NCI-H345 treated with DMSO at 0.1 percent for 48 hours (cell line): ENCODE results near the gene PFKFB3.
"Not testable (repeated sequence)": the region's sequence is repeated elsewhere in the genome, so short reads cannot be mapped to it uniquely, and the experiment has no call there.

Source experiments
- DNase-seq: peaks from one replicate; lab custom pipeline; 2025; ENCODE audit not compliant: unreplicated experiment; lab: John Stamatoyannopoulos, UW

PFKFB3 gene

GRCh38 chr10:6202684-6203330 is at the start of gene PFKFB3:
Gene PFKFB3, plus strand, starts transcription at chr10:6202932. Its CDS starts 329 bp downstream, at chr10:6203261.
- DNase-seq: peak; percentile 38

- DNase-seq: no peak
These were observed 48.9 kb upstream of the PFKFB3 start for GRCh38 chr10:6153845-6154244.

GRCh38 chr10:6154566-6154965 is 48.2 kb upstream of the PFKFB3 start:
- no peak for DNase-seq

- no peak for DNase-seq
These were observed 44.5 kb upstream of the PFKFB3 start for GRCh38 chr10:6158276-6158675.

GRCh38 chr10:6161921-6162320 is 40.8 kb upstream of the PFKFB3 start:
- no peak for DNase-seq

GRCh38 chr10:6162589-6163356 is 40.0 kb upstream of the PFKFB3 start:
- DNase-seq: no peak

- peak; percentile 44 for DNase-seq
These were observed 39.1 kb upstream of the PFKFB3 start for GRCh38 chr10:6163364-6164270.

GRCh38 chr10:6164271-6165095 is 38.2 kb upstream of the PFKFB3 start:
- DNase-seq: no peak

GRCh38 chr10:6165221-6165725 is 37.5 kb upstream of the PFKFB3 start:
- DNase-seq: no peak

GRCh38 chr10:6165933-6166332 is 36.8 kb upstream of the PFKFB3 start:
- not testable (repeated sequence) for DNase-seq

- DNase-seq: no peak
These were observed 35.3 kb upstream of the PFKFB3 start for GRCh38 chr10:6167456-6167855.

GRCh38 chr10:6168084-6168483 is 34.6 kb upstream of the PFKFB3 start:
- no peak for DNase-seq

- no peak for DNase-seq
These were observed 32.1 kb upstream of the PFKFB3 start for GRCh38 chr10:6170638-6171037.

GRCh38 chr10:6171881-6172695 is 30.6 kb upstream of the PFKFB3 start:
- no peak for DNase-seq

- no peak for DNase-seq
These were observed 29.5 kb upstream of the PFKFB3 start for GRCh38 chr10:6173203-6173602.

- DNase-seq: no peak
These were observed 28.4 kb upstream of the PFKFB3 start for GRCh38 chr10:6174201-6174874.

- DNase-seq: no peak
These were observed 27.2 kb upstream of the PFKFB3 start for GRCh38 chr10:6175329-6176055.

- no peak for DNase-seq
These were observed 26.0 kb upstream of the PFKFB3 start for GRCh38 chr10:6176691-6177231.
